Liver (tissue), 9 donors: ENCODE data around the gene CNN1. TPM values are rescaled to one million over a fixed set of nuclear protein-coding genes. Genes with fewer than 3 reads are reported as not detected.
"Not testable (repeated sequence)": the region's sequence is repeated elsewhere in the genome, so short reads cannot be mapped to it uniquely, and the experiment has no call there.

Source experiments
- DNase-seq: peaks from one replicate; pipeline ENCODE4 v3.0.0-alpha.2; 2017; ENCODE audit warnings: low spot score
- H3K27ac ChIP-seq, 2 donors: one replicate each; pipeline ENCODE4 v1.7.0; 2013; ENCODE audit warnings: inconsistent platforms in 2 of 2, low read length in 2 of 2, control low read depth in 1 of 2, low read depth in 1 of 2, mild to moderate bottlenecking in 1 of 2
- H3K27me3 ChIP-seq, 4 donors: one replicate each; pipeline versions ENCODE4 v1.6.1 to v1.7.0; 2013; ENCODE audit warnings: low read length in 3 of 4, inconsistent platforms in 1 of 4, mild to moderate bottlenecking in 1 of 4, moderate library complexity in 1 of 4; ENCODE audit not compliant: control insufficient read depth in 4 of 4, insufficient read depth in 4 of 4
- H3K36me3 ChIP-seq, 4 donors: one replicate each; pipeline versions ENCODE4 v1.6.1 to v1.7.0; 2013; ENCODE audit warnings: low read length in 3 of 4, mild to moderate bottlenecking in 3 of 4, low read depth in 1 of 4, moderate library complexity in 1 of 4; ENCODE audit not compliant: control insufficient read depth in 4 of 4, insufficient read depth in 3 of 4
- H3K4me1 ChIP-seq, 4 donors: one replicate each; pipeline versions ENCODE4 v1.6.1 to v1.7.0; 2013; ENCODE audit warnings: low read length in 3 of 4, mild to moderate bottlenecking in 3 of 4, moderate library complexity in 1 of 4; ENCODE audit not compliant: control insufficient read depth in 4 of 4, insufficient read depth in 4 of 4
- H3K4me3 ChIP-seq, 3 donors: one replicate each; pipeline versions ENCODE4 v1.6.1 to v1.7.0; 2013; ENCODE audit warnings: low read length in 3 of 3, control low read depth in 1 of 3, low read depth in 1 of 3, mild to moderate bottlenecking in 1 of 3
- H3K9ac ChIP-seq, 2 donors: one replicate each; pipeline ENCODE4 v1.7.0; 2013; ENCODE audit warnings: low read length in 2 of 2, mild to moderate bottlenecking in 2 of 2, moderate library complexity in 2 of 2, control low read depth in 1 of 2, low read depth in 1 of 2
- H3K9me3 ChIP-seq, 4 donors: one replicate each; pipeline versions ENCODE4 v1.6.1 to v1.7.0; 2013; ENCODE audit warnings: low read length in 3 of 4; ENCODE audit not compliant: control insufficient read depth in 4 of 4
- ATF3 ChIP-seq: IDR thresholded peaks from 2 replicates; pipeline ENCODE4 v1.6.1; 2016; ENCODE audit warnings: antibody characterized with exemption
- EGR1 ChIP-seq, 2 donors: IDR thresholded peaks; 2 replicates each; pipeline ENCODE4 v1.6.1; 2016 to 2018; ENCODE audit warnings: antibody characterized with exemption in 2 of 2, low read depth in 2 of 2
- FOXA1 ChIP-seq: IDR thresholded peaks from 2 replicates; pipeline ENCODE4 v1.6.1; 2016; ENCODE audit warnings: antibody characterized with exemption
- FOXA2 ChIP-seq: IDR thresholded peaks from 2 replicates; pipeline ENCODE4 v1.6.1; 2016; ENCODE audit warnings: antibody characterized with exemption
- GABPA ChIP-seq, 2 donors: IDR thresholded peaks in 1 of 2; conservative IDR thresholded peaks in 1 of 2; 2 replicates each; pipeline ENCODE4 v1.6.1; 2016; ENCODE audit warnings: antibody characterized with exemption in 2 of 2, mild to moderate bottlenecking in 1 of 2, moderate library complexity in 1 of 2
- NR2F2 ChIP-seq: IDR thresholded peaks from 2 replicates; pipeline ENCODE4 v1.6.1; 2016; ENCODE audit warnings: antibody characterized with exemption
- REST ChIP-seq: IDR thresholded peaks from 2 replicates; pipeline ENCODE4 v1.6.1; 2016; ENCODE audit warnings: antibody characterized with exemption, mild to moderate bottlenecking
- SP1 ChIP-seq: IDR thresholded peaks from 2 replicates; pipeline ENCODE4 v1.6.1; 2018; ENCODE audit warnings: antibody characterized with exemption, mild to moderate bottlenecking
- YY1 ChIP-seq: IDR thresholded peaks from 2 replicates; pipeline ENCODE4 v1.6.1; 2016; ENCODE audit warnings: antibody characterized with exemption, mild to moderate bottlenecking
- WGBS: extraction: QIAGEN DNeasy Blood & Tissue Kit; methylation state at CpG from one replicate; pipeline ENCODE4 v1.1.7; 2013; 5-methylcytosine and 5-hydroxymethylcytosine counted together
- polyA plus RNA-seq, 2 donors: library from polyadenylated mRNA; stranded (reverse) in 1 of 2; unstranded in 1 of 2; fragments of 200-250 nt in 1 of 2; fragments of >200 nt in 1 of 2; fragmentation: Nextera tagmentation in 1 of 2; extraction: Ambion mirVana in 1 of 2; gene quantifications; one replicate each; pipeline versions ENCODE4 v1.2.1 to v1.2.3, GENCODE V29; 2013 to 2015
- total RNA-seq, 2 donors: library from RNA; depleted of rRNA; stranded (reverse); fragments of >200 nt; gene quantifications; one replicate each; pipeline ENCODE4 v1.2.3, GENCODE V29; 2014
- TF ChIP-seq, protein P1 (sequence below): IDR thresholded peaks from 2 replicates; pipeline ENCODE4 v1.6.1; 2016; ENCODE audit warnings: antibody characterized with exemption
- donor health status: healthy.
- donor health status: healthy.
- donor health status: healthy.
- donor health status: healthy.
- donor health status: healthy.

The CNN1 gene
- total and polyA plus RNA-seq, 4 donors = 0.09 to 5.9 (median 2.2) TPM

DNA sequence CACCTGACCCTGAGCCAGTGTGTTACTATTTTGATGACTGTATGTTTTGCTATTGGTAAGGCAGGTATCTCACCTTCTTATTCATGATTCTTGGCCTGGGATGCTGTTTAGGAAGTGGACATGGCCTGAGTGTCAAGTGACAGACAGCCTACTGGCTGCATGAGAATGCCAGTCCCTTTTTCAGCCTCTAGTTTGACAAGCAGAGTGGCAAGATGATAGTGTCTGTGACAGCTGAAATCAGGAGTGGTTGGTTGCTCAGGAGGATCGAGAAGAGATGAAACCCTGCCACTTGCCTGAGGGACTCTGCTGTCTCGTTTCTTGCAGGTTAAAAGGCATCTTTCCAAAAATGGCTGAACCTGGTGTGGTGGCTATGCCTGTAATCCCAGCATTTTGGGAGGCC lies 27.5 kb downstream of the CNN1 start:
- Histone ChIP-seq H3K27ac (no peak overlapping the region), H3K4me3 (no peak overlapping the region), H3K9me3 (no peaks in the 10 kb centered on the region), H3K4me1 (no peaks in the 10 kb centered on the region), H3K9ac (no peak overlapping the region), H3K36me3 (no peaks in the 10 kb centered on the region), H3K27me3 (no peaks in the 10 kb centered on the region)
- no peak for DNase-seq
- 97% methylated on average over 2 of the region's 2 CpGs for WGBS
- TF ChIP-seq ATF3 (no peak), SP1 (no peak), FOXA1 (no peak), NR2F2 (no peak), FOXA2 (no peak), GABPA (IDR thresholded peaks at IDR 0.05 in 1 of 2, conservative IDR thresholded peaks at IDR 0.05 in 1 of 2) (no peak), EGR1 (IDR thresholded peaks at IDR 0.05; ENCODE audit: low read depth in 2 of 2) (no peak)

GRCh38 chr19:11570039-11570462 lies 31.4 kb downstream of the CNN1 start:
- 78% methylated on average over 5 of the region's 5 CpGs for WGBS
- Histone ChIP-seq H3K4me1 (no peaks in the 10 kb centered on the region), H3K27me3 (no peaks in the 10 kb centered on the region), H3K4me3 (no peak overlapping the region), H3K9ac (no peak overlapping the region), H3K9me3 (no peaks in the 10 kb centered on the region), H3K27ac (no peak overlapping the region), H3K36me3 (no peaks in the 10 kb centered on the region)
- TF ChIP-seq YY1 = no peak
- no peak for TF ChIP-seq REST
- no peak for TF ChIP-seq EGR1 (IDR thresholded peaks at IDR 0.05; ENCODE audit: low read depth in 2 of 2)
- no peak for TF ChIP-seq FOXA2
- TF ChIP-seq, protein P1, sequence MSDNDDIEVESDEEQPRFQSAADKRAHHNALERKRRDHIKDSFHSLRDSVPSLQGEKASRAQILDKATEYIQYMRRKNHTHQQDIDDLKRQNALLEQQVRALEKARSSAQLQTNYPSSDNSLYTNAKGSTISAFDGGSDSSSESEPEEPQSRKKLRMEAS = no peak
- no peak for DNase-seq

GRCh38 chr19:11573354-11573753 lies 34.7 kb downstream of the CNN1 start:
- not testable (repeated sequence) for DNase-seq, H3K9ac ChIP-seq, H3K4me1 ChIP-seq, H3K27me3 ChIP-seq, H3K4me3 ChIP-seq, H3K27ac ChIP-seq, H3K9me3 ChIP-seq, H3K36me3 ChIP-seq
- 81% methylated on average over 6 of the region's 6 CpGs for WGBS

DNA sequence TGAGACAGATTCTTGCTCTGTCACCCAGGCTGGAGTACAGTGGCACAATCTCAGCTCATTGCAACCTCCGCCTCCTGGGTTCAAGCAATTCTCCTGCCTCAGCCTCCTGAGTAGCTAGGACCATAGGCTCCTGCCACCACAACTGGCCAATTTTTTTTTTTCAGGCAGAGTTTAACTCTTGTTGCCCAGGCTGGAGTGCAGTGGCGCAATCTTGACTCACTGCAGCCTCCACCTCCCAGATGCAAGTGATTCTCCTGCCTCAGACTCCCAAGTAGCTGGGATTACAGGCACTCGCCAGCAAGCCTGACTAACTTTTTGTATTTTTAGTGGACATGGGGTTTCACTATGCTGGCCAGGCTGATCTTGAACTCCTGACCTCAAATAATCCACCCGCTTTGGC lies 35.1 kb downstream of the CNN1 start:
- not testable (repeated sequence) for DNase-seq, H3K9ac ChIP-seq, H3K4me3 ChIP-seq, H3K9me3 ChIP-seq, H3K27ac ChIP-seq, H3K36me3 ChIP-seq, H3K27me3 ChIP-seq
- 96% methylated on average over 4 of the region's 4 CpGs for WGBS
- H3K4me1 ChIP-seq = peaks cover 0 to 11% (median 5%) of the 10 kb centered on the region in 4 donors
